ENCODE data around the gene SRGAP3. TPM values are rescaled to one million over a fixed set of nuclear protein-coding genes. Genes with fewer than 3 reads are reported as not detected.
A peak's percentile ranks its signal among the peaks of the same experiment; 100 is the strongest.

SRGAP3 gene
- polyA plus RNA-seq, 3 donors = 0.27 to 1.3 (median 0.87) TPM

GRCh38 chr3:9098716-9099675 is 150.4 kb downstream of the SRGAP3 start:
- Histone ChIP-seq H3K27me3 (ENCODE audit: control insufficient read depth in 2 of 2, insufficient read depth in 2 of 2, low read length in 2 of 2) (no peaks in the 10 kb centered on the region), H3K4me3 (replicated peaks in 1 of 3; ENCODE audit: low read depth in 2 of 3, low read length in 3 of 3) (no peak overlapping the region), H3K27ac (ENCODE audit: low read depth in 1 of 2, low read length in 2 of 2) (no peak overlapping the region), H3K4me2 (replicated peaks; ENCODE audit: extremely low read depth, low read length, poor library complexity, severe bottlenecking) (no peak overlapping the region), H3K36me3 (replicated peaks in 1 of 2; ENCODE audit: control insufficient read depth in 1 of 2, insufficient read depth in 2 of 2, low read length in 2 of 2) (no peaks in the 10 kb centered on the region), H2AFZ (ENCODE audit: insufficient read depth, low read depth, low read length, poor library complexity, severe bottlenecking) (no peak overlapping the region), H3K9ac (ENCODE audit: insufficient read depth, low read length, poor library complexity, severe bottlenecking) (no peak overlapping the region), H3K79me2 (ENCODE audit: insufficient read depth, low read length) (no peaks in the 10 kb centered on the region), H3K9me3 (replicated peaks in 1 of 2; ENCODE audit: control insufficient read depth in 1 of 2, insufficient read depth in 1 of 2, low read length in 2 of 2) (no peaks in the 10 kb centered on the region), H4K20me1 (ENCODE audit: insufficient read depth, low read length) (no peaks in the 10 kb centered on the region), H3K4me1 (ENCODE audit: control insufficient read depth in 1 of 2, insufficient read depth in 2 of 2, low read length in 2 of 2) (no peaks in the 10 kb centered on the region)
- intact Hi-C loops (cut with micrococcal nuclease) = no loop called here
- Mint-ChIP-seq H3K9me3 (peaks cover 0 to 1% (median 0%) of the 10 kb centered on the region in 7 donors), H3K4me1 (peaks cover 10% of the 10 kb centered on the region), H3K27ac (peak overlapping the region in 2 of 7 donors; percentile 42 to 50), H3K36me3 (no peaks in the 10 kb centered on the region), H3K27me3 (ENCODE audit: low read depth in 3 of 3) (peaks cover 0 to 2% (median 0%) of the 10 kb centered on the region in 3 donors), H3K4me3 (no peak overlapping the region)
- TF ChIP-seq CTCF (IDR thresholded peaks at IDR 0.05) = no peak
- WGBS (ENCODE audit: insufficient coverage) = 100% methylated on average over 8 of the region's 17 CpGs
- DNase-seq = no peak

- WGBS (ENCODE audit: insufficient coverage) = 100% methylated on average over 7 of the region's 7 CpGs
- H3K4me1 ChIP-seq (ENCODE audit: control insufficient read depth in 1 of 2, insufficient read depth in 2 of 2, low read length in 2 of 2) = no peaks in the 10 kb centered on the region
- H3K36me3 Mint-ChIP-seq = no peaks in the 10 kb centered on the region
Observed at GRCh38 chr3:9097495-9097894, 152.0 kb downstream of the SRGAP3 start.

More at GRCh38 chr3:9097495-9097894, 152.0 kb downstream of the SRGAP3 start:
- Histone ChIP-seq H3K36me3 (replicated peaks in 1 of 2; ENCODE audit: control insufficient read depth in 1 of 2, insufficient read depth in 2 of 2, low read length in 2 of 2) (no peaks in the 10 kb centered on the region), H3K27me3 (ENCODE audit: control insufficient read depth in 2 of 2, insufficient read depth in 2 of 2, low read length in 2 of 2) (no peaks in the 10 kb centered on the region), H3K27ac (ENCODE audit: low read depth in 1 of 2, low read length in 2 of 2) (no peak overlapping the region), H3K4me3 (replicated peaks in 1 of 3; ENCODE audit: low read depth in 2 of 3, low read length in 3 of 3) (no peak overlapping the region), H2AFZ (ENCODE audit: insufficient read depth, low read depth, low read length, poor library complexity, severe bottlenecking) (no peak overlapping the region), H3K4me2 (replicated peaks; ENCODE audit: extremely low read depth, low read length, poor library complexity, severe bottlenecking) (no peak overlapping the region), H3K79me2 (ENCODE audit: insufficient read depth, low read length) (no peaks in the 10 kb centered on the region), H3K9me3 (replicated peaks in 1 of 2; ENCODE audit: control insufficient read depth in 1 of 2, insufficient read depth in 1 of 2, low read length in 2 of 2) (no peaks in the 10 kb centered on the region), H3K9ac (ENCODE audit: insufficient read depth, low read length, poor library complexity, severe bottlenecking) (no peak overlapping the region), H4K20me1 (ENCODE audit: insufficient read depth, low read length) (no peaks in the 10 kb centered on the region)
- intact Hi-C loops (cut with micrococcal nuclease) = no loop called here
- no peak for DNase-seq
- peaks cover 0 to 2% (median 0%) of the 10 kb centered on the region in 3 donors for H3K27me3 Mint-ChIP-seq (ENCODE audit: low read depth in 3 of 3)
- peaks cover 10% of the 10 kb centered on the region for H3K4me1 Mint-ChIP-seq
- H3K27ac Mint-ChIP-seq = no peak overlapping the region
- TF ChIP-seq CTCF (IDR thresholded peaks at IDR 0.05) = no peak
- no peak overlapping the region for H3K4me3 Mint-ChIP-seq
- peaks cover 0 to 1% (median 0%) of the 10 kb centered on the region in 7 donors for H3K9me3 Mint-ChIP-seq

Data from CD14-positive monocyte (primary cell).